NCI-H2196 treated with DMSO at 0.1 percent for 48 hours (cell line): ENCODE results near the gene TBL1X.
"Not testable (repeated sequence)": the region's sequence is repeated elsewhere in the genome, so short reads cannot be mapped to it uniquely, and the experiment has no call there.

ENCODE experiments used
- DNase-seq: peaks from one replicate; lab custom pipeline; 2025; ENCODE audit not compliant: unreplicated experiment; lab: John Stamatoyannopoulos, UW

TBL1X gene

DNA sequence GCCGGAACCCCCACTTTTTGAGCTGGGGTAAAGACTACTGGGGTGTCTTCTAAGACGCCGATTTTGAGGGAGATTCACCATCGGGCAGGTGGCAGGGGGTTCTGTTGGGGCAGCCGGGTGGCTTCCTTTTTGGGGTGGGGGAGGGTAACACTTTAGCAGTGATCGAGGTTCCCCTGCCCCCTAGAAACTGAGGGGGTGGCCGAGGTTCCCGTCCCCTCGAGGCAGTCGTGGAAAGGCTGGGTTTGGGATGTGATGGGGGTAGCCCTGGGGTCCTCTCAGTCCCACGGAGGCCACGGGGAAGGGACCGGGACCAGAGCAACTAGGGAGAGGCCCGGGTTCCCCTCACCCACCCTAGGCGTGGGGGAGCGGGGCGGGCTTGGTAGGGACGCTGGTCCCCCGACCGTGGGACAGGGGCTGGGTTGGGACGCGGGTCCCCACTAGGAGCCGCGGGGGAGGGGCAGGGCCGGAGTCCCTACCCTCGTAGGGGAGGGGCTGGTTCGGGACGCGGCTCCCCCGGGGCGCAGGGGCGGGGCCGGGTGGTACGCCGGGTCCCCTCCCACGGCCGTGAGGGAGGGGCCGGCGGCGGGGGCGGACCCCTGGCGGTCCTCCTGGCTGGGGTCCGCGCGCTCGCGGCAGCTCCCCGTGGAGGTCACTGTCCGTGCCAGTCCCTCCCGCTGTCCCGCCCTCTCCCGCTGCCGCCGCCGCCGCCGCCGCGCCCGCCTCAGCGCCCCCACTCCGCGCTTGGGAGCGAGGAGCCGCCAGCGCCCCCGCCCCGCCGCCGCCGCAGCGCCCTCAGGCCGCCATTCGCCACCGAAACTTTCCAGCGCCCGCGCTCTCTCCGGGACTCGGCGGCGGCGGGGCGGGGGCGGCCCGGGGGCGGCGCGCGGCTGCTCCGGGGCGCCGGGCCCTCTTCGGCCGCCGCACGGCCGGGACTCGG, at the start of gene TBL1X:
TBL1X (plus strand) TSS at position 624 of the 937 bp plus-strand sequence. CDS start 188,529 bp downstream, outside the sequence.
- DNase-seq, result peak; percentile 11

DNA sequence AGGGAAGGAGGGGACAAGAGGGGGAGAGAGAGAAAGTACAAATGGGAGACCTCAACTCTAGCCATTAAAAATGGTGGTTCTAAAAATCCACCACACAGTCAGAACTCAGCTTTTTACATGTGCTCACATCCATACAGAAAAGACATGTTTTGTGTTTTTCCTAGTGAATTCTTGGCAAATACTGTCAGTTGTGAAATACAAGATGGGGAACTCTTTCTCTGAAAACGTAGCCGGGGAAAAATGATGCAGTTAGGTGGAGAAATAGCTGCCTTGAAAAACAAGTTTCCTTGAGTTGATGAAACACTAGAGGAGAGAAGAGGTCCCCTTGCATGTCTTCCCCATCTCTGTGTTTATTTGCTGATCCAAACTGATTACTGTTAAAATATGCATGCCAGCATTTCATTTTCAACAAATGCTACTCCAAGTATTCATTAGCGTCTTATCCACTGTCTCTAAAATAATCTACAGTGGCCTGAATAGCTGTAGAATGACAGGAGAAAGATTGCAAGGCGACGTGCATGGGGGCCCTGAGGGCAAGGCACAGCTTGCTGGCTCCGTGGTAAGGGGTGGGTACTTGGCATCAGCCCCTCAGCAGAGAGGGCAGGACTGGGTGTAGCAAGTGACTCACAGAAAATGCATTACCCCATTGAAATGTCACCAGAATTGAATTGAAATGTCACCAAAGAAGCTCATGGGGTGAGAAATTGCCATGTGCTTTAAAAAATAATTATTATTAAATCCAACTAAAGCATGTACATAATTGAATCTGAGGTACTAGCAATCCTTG, 48.1 kb upstream of the TBL1X start:
- DNase-seq, result no peak

DNA sequence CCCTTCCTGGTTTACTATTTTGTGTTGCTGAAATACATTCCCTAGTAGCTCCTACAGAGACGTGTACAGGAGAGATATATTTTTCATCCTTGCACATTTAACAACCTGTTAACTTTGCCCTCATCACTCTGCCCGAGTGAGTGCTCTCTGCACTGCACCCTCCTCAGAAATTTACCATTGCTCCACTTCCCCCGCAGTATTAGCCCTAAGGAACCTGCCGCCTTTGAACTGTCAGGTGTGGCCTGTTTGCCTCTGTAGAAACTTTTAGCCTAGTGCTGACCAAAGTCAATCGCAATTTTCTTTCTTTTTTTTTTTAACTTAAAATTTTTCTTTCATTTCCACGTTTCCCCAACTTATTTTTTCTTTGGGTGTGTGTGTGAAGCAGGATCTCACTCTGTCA, 46.6 kb upstream of the TBL1X start:
- no peak for DNase-seq

DNA sequence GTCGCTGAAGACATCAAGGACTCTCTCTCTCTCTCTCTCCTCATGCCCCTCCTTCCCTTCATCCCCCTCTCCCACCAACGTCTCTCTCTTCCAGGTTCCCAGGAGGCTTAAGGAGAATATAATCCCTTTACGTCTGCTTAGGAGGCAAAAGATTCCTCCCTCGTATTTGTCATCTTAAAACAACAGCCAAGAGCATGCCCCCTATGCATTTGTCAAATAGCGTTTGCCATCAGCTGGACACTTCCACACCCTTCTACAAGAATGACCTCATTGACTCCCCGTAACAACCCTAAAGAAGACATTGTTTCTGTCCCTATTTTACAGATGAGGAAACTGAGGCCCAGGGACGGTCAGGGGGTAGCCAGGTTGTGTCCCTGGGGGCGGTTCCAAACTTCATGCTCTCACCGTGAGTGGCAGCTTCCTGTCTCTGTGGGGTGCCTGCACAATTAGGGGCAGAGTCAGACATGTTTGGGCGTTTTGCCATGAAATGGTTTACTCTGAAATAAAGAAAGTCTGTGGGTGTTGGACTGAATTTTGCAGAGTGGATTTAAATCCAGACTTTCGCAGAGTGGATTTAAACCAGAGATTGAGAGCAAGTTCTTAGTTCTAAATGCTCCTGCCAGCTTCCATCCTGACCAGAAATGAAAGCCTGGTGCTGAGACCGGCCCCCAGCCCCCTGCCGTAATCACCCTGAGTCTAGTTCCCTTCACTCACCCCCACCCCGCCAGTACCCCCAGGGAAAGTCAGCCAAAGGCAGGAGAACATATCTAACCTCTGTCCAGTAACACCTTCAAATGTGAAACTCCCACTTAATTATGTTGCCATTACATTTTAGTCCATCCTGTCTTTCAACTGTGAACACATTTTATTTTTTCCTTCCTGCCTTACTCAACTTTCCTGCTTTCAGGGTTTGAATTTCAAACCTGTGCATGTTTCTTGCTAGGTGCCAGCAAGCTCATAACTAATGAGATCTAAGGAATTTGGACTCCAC, 44.3 kb upstream of the TBL1X start:
- no peak for DNase-seq

DNA sequence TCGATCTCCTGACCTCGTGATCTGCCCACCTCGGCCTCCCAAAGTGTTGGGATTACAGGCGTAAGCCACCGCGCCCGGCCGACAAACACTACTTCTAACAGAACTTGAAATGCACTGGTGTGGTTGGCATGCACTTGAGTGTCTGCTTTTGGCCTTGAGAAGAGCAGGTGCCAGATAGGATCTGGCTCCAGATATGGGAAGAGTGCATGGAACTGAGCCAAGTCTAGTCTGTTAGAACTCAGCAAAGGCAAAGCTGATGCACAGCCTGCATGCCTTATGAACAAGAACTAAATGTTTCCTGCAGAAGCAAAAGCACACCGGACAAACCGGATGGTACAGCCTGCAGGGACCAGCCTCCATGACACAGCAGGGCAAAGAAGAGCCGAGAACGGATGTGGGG, 35.1 kb upstream of the TBL1X start:
- peak; percentile 51 for DNase-seq

DNA sequence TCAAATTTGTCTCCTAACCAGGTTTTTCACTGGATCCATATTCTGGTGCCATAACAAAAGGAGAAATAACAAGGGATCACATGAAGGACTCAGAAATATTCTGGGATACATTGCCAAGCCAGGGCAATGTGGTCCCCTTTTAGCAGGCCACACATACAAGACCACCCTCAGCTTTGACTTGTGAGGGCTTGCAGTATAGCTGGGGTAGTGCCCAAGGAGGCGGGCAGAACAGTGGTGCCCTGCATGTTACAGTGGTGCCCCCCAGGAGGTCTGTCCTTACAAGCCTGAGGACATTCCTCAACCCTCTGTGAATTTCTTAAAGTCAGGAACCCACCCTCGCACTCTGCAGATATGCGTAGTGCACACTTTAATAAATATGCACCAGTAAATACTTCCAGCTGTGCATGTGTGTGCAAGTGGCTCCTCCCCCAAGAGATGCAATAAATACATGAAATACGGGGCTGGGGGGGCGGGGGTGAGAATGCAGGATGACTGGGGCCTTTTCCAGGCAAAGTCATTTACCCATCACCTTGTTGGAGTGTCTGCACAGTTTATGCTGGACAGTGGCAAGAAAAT, 34.4 kb upstream of the TBL1X start:
- no peak for DNase-seq

DNA sequence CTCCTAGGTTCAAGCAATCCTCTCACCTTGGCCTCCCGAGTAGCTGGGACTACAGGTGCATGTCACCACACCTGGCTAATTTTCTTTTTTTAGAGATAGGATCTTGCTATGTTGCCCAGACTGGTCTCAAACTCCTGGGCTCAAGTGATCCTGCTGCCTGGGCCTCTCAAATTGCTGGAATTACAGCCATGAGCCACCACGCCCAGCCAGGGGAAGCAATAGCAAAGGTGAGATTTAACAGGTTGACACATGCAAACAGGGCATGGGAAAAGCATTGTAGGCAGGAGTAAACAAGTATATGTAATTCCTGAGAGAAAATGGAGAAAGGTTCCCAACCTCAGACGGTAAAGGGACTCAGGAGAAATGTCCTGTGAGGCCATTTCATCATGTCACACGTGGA, 33.6 kb upstream of the TBL1X start:
- no peak for DNase-seq

DNA sequence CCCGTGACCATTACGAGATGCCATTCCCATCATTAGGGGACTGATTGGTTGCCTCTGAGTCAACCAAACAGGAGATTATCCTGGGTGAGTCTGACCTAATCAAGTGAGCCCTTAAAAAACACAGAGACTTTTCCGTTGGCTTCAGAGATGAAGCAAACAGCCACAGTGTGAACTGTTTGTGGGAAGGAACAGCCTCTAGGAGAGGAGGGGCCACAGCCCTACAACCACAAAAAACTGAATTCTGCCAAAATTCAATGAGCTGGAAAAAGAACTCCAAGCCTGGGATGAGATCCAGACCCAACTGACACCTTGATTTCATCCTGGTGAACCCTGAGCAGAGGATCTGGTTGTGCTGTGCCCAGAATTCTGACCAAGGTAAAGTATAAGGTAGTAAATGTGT, 31.3 kb upstream of the TBL1X start:
- no peak for DNase-seq

DNA sequence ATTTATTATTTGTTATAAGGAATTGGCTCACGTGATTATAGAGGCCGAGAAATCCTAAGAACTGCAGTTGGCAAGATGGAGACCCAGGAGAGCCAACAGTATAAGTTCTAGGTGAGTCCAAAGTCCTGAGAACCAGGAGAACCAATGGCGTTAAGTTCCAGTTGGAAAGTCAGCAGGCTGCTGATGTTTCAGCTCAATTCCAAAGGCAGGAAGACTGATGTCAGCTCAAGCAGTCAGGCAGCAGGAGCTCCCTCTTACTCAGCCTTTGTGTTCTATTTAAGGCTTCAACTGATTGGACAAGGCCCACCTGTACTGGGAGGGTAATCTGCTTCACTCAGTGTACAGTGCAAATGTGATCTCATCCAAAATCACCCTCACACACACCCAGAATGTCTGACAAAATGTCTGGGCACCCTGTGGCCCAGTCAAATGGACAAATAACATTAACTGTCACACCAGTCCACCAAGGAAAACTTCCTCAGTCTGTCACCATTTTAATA, 30.8 kb upstream of the TBL1X start:
- DNase-seq, result no peak

DNA sequence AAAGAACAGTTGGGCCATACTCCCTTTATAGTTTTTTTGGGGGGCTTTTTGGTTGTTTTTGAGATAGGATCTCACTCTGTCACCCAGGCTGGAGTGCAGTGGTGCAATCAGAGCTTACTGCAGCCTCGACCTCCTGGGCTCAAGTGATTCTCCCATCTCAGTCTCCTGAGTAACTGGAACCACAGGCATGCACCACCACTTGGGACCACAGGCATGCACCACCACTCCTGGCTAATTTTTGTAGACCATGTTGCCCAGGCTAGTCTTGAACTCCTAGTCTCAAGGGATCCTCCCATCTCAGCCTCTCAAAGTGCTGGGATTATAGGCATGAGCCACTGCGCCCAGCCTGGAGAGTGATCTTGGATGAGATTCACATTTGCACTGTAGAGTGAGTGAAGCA, 29.8 kb upstream of the TBL1X start:
- not testable (repeated sequence) for DNase-seq

DNA sequence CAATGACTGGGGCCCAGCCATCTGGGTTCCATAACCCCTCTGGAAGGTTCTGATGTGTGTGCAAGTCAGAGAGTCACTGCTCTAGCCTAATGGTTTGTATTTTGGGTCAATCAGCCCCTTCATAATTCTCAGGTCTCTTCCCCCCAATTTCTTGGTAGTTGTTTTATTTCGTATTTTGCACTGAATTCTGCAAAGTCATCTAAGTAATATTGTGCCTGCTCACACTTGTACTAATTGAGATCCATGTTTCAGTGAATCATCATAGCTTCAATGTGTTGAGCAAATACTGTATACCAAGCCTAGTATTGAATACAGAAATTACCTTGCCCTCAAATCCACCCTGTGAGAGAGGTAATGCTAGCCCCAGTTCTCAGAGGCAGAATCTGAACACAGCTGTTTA, 28.0 kb upstream of the TBL1X start:
- no peak for DNase-seq

DNA sequence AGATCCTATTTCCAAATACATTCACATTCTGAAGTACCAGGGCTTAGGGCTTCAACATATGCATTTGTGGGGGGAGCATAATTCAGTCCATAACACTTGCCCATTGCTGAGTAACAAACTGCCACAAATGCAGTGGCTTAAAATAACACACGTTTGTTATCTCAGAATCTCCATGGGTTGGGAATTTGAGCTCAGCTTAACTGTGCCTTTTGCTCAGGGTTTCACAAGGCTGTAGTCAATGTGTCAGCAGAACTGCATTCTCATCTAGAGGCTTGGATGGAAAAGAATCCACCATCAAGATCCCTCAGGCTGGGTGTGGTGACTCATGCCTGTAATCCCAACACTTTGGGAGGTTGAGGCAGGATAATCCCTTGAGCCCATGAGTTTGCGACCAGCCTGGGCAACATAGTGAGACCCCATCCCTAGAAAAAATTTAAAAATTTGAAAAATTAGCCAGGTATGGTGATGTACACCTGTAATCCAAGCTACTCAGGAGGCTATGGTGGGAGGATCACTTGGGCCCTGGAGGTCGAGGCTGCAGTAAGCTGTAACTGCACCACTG, 25.8 kb upstream of the TBL1X start:
- no peak for DNase-seq

DNA sequence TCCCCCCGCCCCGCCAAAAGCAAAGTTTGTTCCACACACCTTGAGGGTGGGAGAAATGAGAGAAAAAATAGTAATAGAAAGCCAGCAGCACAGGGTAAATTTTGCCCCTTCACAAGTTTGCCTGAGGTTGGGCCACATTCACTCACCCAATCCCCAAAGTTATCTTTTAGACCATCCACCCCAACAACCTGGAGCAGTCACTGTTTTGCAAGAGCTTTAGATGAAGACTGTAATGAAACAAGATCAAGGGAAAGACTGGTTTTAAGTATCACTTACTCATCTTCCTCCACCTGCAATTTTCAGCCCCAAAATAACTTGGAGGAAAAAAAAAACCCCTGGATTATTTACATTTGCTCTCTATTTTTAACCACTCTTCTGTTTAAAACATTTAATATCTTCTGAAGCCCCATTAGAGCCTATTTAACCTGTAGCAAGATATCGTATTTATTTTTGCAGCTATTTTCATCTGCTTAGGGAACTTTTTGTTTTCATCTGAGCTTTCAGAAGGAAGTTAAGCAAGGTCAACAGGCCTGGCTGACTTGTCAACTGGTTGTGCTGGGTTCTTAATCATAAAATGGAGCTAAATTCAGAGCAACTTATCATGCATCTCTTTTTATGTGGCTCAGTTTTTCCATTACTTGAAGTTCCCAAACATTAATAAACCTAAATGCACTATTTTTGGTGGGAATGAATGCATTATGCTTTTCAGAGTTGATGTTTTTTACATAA, 24.6 kb upstream of the TBL1X start:
- DNase-seq, result no peak

DNA sequence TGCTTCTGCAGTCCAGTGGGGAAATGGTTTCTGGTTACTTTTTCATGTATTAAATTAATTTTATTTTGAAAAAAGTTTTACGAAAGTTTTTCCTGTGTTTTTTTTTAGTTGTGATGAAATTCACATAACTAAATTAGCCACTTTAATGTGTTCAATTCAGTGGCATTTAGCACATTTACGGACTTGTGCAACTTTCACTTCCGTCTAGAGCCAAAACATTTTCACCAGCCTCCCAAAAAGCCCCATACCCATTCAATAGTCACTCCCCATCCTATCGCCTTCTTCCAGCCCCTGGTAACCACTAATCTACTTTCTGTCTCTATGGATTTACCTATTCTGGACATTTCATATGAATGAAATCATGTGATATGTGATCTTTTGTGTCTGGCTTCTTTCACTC, 22.8 kb upstream of the TBL1X start:
- DNase-seq, result no peak

DNA sequence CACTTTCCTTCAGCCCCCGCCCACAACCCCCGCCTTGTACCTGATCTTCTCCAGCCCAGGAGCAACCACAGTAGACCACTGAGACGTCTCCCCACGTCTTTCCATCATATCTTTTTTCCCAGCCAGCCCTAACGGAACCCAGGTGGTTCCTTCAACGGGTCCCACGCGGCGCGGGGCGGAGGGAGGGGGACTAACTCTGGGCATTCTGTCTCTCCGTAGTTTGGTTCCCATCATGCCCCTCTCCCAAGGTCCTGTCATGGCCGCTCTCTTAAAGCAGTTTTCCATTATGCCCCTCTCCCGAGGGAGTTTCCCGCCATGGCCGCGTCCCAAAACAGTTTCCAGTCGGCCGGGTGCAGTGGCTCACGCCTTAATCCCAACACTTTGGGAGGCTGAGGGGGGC, 21.5 kb upstream of the TBL1X start:
- DNase-seq, result no peak

DNA sequence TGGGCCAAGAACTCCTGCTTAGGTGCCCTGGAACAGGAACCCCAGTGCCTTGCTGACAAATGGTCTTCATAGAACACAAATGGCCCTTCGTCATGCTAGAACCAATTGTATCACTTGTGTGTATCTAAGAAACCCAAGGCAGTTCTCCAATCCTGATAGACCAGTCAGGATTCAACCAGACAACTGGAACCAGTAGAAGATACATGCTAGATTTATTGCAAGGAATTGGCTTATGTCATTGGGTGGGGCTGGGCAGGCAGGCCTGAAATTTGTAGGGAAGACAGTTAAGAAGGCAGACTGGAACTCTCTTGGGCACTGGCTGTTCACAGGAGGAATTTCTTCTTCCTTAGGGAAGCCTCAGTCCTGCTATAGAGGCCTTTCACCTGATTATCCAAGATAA, 17.0 kb upstream of the TBL1X start:
- no peak for DNase-seq

DNA sequence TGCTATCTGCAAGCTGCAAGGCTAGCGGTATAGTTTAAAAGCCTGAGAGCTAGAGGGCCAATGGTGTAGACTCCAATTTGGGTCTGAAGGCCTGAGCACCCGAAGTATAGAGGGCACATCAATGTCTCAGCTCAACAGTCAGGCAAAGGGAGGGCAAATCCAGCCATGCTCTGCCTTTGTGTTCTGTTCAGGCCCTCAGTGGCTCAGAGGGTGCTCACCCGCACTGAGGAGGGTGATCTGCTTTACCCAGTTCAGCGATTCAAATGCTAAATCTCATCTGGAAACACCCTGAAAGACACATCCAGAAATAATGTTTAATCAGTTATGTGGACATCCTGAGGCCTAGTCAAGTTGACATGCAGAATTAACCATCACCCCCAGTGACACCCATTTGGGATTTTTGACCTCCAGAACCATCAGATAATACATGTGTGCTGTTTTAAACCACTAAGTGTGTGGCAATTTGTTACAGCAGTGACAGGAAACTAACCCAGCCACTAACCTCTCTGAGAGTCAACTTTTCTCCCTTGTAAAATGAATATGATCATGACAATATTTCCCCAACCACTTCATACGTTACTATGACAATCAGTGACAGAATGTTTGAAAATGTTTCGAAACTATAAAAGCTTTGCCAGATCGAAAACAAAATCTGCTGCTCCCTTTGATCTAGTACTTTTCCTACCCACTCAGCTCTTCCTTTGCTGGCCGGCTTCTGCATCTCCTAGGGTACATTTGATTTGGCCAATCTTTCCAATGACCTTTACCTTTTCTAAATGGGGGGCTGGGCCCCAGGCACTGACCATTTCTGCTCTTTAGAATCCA, 8.4 kb upstream of the TBL1X start:
- no peak for DNase-seq

DNA sequence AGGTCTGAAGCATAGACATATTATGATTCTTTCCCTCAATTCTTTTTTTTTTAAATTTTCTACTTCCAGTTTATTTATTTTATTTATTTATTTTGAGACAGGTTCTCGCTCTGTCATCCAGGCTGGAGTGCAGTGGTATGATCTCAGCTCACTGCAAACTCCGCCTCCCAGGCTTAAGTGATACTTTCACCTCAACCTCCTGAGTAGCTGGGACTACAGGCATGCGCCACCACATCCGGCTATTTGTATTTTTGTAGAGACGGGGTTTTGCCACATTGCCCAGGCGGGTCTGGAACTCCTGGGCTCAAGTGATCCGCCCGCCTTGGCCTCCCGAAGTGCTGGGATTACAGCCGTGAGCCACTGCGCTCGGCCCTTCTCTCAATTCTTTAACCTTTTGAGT, 6.8 kb upstream of the TBL1X start:
- DNase-seq, result not testable (repeated sequence)
